HG03066 (cell line): ENCODE data around the gene FASTK.

Experiments used
- ATAC-seq: cut with Tn5 transposase; IDR thresholded peaks from one replicate; pipeline ENCODE4 v1.9.1; 2021; ENCODE audit warnings: low read depth; ENCODE audit not compliant: unreplicated experiment

FASTK gene, protein sequence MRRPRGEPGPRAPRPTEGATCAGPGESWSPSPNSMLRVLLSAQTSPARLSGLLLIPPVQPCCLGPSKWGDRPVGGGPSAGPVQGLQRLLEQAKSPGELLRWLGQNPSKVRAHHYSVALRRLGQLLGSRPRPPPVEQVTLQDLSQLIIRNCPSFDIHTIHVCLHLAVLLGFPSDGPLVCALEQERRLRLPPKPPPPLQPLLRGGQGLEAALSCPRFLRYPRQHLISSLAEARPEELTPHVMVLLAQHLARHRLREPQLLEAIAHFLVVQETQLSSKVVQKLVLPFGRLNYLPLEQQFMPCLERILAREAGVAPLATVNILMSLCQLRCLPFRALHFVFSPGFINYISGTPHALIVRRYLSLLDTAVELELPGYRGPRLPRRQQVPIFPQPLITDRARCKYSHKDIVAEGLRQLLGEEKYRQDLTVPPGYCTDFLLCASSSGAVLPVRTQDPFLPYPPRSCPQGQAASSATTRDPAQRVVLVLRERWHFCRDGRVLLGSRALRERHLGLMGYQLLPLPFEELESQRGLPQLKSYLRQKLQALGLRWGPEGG

DNA sequence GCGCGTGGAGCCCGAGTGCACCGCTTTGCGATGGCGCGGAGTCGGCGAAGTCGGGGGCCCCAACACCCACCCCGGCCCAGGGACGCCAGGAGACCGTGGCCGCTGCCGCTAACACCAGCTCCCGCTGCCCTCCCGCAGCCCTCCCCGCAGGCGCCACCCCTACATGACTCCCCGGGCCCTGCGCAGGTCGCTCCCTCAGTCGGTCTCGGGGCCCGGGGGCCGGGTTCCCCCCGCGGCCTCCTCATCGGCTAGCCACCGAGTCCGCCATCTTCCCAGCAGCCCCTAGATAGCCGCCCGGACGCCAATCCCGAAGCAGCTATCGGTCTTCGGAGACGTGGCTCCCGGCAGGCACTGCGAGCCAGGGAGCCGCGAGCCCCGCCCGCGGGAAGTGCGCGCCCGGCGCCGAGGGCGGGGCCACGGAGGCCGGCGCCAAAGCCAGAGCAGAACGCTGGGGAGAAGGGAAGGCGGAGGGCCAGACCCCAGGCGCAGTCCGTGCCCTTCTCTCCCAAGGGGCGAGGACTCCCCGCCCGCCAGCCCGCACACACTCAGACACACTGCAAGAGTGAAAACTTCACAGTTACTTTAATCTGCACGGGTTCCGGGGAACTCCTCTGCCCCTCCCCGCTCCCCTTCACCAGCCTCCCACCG lies at the start of gene FASTK:
FASTK (minus strand) TSS at position 288 of the 648 bp plus-strand sequence; CDS start at position 245, 43 bp downstream.
- ATAC-seq: peak; percentile 66

GRCh38 chr7:151129960-151130591 lies 49.5 kb upstream of the FASTK start:
- no peak for ATAC-seq

GRCh38 chr7:151129117-151129959 lies 48.7 kb upstream of the FASTK start:
- ATAC-seq: no peak

- no peak for ATAC-seq
Measured at GRCh38 chr7:151128716-151129115, 48.1 kb upstream of the FASTK start.

DNA sequence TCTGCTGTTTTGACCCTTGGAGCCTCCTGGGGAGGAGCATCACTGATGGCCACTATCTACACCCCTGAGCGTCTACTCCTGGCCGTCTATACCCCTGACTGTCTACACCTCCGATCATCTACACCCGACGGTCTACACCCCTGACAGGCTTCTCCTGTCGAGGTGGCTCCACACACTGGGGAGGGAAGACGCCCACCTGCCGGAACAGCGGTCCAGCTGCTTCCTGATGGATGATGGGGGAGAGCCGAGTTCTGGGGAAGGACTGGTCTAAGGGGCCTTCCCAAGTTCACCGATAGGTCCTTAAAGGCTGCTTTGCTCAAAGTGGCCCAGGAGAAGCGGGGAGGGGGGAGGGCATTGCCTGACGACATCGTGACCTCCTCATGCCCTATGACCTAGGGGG lies 47.5 kb upstream of the FASTK start:
- no peak for ATAC-seq

DNA sequence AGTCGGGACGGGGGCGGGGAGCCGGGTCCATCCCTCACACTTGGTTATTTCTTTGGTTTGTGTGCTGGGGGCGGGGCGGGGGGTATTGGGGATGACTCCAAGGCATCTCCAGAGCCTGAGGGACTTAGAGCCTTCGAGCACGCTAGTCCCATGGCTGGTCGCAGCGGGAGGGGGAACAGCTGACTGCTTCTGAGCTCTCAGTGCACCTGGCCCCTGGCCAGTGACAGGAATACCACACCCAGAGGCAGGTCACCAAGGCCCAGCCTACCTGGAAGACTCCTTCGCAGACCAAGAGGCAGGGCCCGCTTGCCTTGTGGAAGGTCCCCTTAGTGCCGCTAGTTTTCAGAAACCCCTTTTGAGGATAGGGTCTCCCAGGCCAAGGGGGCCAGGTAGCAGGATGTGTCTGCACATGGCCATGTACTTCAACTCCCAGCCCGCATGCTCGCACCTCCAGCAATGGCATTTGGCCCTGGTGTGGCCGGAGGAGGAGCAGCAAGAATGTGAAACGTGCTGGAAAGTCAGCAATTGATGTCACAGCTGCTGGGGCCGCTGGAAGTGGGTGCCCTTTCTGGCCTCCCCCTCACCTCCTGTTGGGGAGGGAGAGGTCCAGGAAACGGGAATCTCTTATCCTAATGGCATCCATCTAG lies 46.0 kb upstream of the FASTK start:
- ATAC-seq: no peak

GRCh38 chr7:151125846-151126481 lies 45.4 kb upstream of the FASTK start:
- ATAC-seq: no peak

DNA sequence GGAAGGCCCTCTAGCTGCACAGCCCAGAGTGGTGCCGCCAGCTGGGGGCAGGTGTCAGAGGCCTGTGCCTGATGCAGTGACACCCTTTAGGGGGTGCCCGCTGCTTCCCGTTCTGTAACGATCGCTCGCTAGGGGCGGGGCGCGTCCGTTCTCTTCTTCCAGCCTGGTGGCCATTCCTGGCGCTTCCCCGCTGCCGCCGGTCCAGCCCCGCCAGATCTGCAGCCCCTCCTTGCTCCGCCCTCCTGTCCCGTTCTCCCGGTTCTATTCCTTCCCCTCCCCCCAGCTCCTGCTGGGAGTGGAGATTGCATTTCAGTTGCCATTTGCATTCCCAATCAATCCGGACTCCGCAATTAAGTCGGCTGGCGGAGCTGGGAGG lies 44.8 kb upstream of the FASTK start:
- no peak for ATAC-seq

- no peak for ATAC-seq
Measured at GRCh38 chr7:151124899-151125399, 44.3 kb upstream of the FASTK start.

DNA sequence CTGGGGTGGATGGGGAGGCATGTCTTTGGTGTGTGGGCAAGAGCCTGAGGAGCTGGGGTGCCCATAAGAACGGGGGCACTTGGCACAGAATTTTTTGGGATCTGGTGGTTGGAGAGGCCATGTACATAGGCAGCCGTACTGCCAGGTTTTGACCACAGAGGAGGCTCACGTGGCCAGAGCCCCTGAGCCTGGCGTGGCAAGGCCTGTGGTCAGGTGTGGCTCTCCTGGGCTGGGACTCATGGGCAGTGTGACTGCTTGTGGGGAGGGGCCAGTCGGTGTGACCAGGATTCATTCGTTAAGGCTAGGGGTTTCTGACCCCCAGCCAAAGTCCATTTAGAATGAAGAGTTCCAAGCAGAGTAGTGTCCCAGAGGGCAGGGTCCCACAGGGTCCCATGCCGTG lies 43.9 kb upstream of the FASTK start:
- ATAC-seq: no peak

GRCh38 chr7:151123822-151124464 lies 43.3 kb upstream of the FASTK start:
- ATAC-seq: peak; percentile 92

DNA sequence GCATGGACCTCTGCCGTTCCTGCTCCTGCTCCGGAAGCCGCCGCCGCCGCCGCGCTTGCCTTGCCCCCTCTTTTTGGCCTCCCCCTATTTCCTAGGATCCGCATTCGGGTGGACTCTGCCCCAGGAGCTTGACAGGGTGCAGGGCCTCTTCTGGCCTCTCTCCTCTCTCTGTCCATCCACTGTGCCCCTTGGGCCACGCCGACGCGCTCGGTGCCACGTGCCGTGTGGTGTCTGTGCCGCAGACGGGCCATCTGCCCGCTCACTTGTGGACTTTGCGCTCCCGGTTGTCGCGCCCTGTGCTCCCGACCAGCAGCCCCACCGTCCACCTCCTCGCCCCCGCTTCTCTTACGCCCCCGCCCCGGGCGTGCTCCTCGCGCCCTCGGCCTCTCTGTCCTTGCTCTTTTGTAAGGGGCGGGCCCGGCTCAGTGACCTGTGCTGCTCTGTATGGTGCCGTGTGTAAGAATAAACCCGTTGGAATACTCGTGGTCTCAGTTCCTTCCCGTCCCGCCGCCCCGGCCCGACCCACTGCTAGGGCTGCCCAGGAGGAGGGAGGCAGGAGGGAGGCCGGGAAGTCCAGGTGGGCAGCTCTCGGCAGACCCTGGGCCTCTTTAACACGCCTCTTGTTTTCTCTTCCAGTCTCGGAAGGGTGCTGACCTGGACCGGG lies 42.7 kb upstream of the FASTK start:
- no peak for ATAC-seq

GRCh38 chr7:151122796-151123157 lies 42.2 kb upstream of the FASTK start:
- ATAC-seq: no peak

DNA sequence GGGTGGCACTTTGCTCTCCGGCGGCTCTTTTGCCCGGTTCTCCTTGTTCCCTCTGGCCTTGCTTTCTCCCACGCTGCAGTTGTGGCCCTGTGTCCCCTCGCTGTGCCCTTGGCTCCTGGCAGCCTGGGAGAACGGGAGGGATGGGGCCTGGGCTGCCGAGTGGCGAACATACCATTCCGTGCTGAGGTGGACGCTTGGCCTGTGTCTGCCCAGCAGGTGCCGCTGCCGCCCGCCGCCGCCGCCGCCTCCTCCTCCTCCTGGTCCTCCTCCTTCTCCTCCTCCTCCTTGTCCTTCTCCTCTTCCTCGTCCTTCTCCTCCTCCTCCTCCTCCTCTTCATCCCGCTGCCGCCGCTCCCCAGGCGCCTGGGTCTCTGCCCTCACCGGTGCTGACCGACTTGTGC lies 41.7 kb upstream of the FASTK start:
- no peak for ATAC-seq

GRCh38 chr7:151121380-151122170 lies 41.0 kb upstream of the FASTK start:
- ATAC-seq: no peak

- ATAC-seq: no peak
Measured at GRCh38 chr7:151120896-151121295, 40.3 kb upstream of the FASTK start.

DNA sequence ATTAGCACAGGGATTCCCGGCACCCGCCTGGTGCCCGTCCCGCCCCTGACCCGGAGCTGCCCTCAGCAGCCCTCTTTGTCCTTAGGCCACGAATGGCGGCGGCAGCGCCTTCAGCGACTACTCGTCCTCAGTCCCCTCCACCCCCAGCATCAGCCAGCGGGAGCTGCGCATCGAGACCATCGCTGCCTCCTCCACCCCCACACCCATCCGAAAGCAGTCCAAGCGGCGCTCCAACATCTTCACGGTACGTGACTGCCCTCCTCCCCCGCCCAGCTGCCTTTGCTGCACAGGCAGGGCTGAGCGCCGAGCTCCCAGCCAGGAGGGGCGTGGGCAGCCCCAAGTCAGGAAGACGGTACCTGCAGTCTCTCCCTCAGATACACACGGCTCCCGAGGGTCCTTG lies 39.3 kb upstream of the FASTK start:
- ATAC-seq: no peak

DNA sequence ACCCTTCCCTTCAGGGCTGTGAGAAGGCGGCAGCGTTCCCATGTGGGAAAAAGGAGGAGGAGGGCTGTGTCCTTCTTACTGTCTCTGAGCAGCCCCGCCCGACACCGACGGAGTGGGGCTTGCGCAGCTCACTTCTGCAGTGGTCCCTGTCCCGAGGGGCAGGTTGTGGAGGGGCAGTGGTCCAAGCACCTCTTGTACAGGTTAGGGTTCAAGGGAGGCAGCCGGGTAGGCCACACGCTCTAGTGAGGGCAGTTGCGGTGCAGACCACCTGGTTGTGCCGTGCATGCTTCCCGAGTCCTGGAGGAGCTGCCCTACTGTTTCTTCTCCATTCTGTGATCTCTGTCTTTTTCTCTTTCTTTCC lies 38.4 kb upstream of the FASTK start:
- no peak for ATAC-seq
